Astrocyte of the spinal cord (primary cell): ENCODE results near the gene PAX8.

Source experiments
- DNase-seq: peaks from one replicate; pipeline ENCODE4 v3.0.0; 2011; ENCODE audit warnings: low read depth, low spot score
- H3K4me3 ChIP-seq: 2 replicates; pipeline ENCODE4 v1.5.1; 2011; ENCODE audit warnings: low read depth, mild to moderate bottlenecking, low read length, moderate library complexity
- in situ Hi-C: cut with HindIII; loops from 2 replicates; pipeline ENCODE4 v1.10.0; 2017; ENCODE audit warnings: low sequenced_read_pairs
- TF ChIP-seq, protein P1 (sequence below): IDR thresholded peaks from 2 replicates; pipeline ENCODE4 v1.5.1; 2012; ENCODE audit warnings: low read depth, mild to moderate bottlenecking, low read length, inconsistent platforms

The PAX8 gene

DNA sequence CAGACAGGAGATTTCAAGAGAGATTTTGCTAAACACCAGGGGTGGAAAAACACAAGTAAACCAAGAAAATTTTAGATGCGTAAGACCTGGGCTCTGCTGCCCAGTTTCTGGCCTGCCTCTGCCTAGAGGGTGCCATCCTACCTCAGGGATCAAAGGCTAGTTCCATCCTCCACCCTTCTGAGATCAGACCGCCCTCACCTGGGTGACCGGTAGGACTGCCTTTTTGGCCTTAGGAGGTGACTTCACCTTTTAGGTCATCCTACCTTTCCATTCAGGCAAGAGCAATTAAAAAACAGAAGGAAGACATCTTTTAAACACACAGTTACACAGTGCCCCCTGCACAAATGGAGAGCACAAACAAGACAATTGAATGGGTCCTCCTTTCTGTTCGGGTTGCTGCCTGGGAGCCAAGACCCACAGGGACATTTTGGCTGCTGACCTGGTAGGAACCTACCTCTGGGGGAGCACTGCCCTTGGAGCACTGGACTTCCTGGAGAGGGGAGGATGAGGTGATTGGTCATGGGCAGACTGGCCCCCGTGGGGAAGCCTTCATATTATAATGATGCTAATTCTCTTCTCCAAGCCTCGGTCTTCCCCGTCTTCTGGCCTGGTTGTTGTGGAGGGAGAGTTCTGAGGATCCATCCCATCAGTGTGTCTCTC, 101.9 kb downstream of the PAX8 start:
- TF ChIP-seq, protein P1, sequence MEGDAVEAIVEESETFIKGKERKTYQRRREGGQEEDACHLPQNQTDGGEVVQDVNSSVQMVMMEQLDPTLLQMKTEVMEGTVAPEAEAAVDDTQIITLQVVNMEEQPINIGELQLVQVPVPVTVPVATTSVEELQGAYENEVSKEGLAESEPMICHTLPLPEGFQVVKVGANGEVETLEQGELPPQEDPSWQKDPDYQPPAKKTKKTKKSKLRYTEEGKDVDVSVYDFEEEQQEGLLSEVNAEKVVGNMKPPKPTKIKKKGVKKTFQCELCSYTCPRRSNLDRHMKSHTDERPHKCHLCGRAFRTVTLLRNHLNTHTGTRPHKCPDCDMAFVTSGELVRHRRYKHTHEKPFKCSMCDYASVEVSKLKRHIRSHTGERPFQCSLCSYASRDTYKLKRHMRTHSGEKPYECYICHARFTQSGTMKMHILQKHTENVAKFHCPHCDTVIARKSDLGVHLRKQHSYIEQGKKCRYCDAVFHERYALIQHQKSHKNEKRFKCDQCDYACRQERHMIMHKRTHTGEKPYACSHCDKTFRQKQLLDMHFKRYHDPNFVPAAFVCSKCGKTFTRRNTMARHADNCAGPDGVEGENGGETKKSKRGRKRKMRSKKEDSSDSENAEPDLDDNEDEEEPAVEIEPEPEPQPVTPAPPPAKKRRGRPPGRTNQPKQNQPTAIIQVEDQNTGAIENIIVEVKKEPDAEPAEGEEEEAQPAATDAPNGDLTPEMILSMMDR, result no peak
- no peak for DNase-seq
- no peak overlapping the region for H3K4me3 ChIP-seq
- in situ Hi-C loops, result no loop called here

- no peak overlapping the region for H3K4me3 ChIP-seq
- in situ Hi-C loops, result no loop called here
- DNase-seq, result no peak
- TF ChIP-seq, protein P1, result no peak
Measured at GRCh38 chr2:113175736-113176695, 102.7 kb downstream of the PAX8 start.

DNA sequence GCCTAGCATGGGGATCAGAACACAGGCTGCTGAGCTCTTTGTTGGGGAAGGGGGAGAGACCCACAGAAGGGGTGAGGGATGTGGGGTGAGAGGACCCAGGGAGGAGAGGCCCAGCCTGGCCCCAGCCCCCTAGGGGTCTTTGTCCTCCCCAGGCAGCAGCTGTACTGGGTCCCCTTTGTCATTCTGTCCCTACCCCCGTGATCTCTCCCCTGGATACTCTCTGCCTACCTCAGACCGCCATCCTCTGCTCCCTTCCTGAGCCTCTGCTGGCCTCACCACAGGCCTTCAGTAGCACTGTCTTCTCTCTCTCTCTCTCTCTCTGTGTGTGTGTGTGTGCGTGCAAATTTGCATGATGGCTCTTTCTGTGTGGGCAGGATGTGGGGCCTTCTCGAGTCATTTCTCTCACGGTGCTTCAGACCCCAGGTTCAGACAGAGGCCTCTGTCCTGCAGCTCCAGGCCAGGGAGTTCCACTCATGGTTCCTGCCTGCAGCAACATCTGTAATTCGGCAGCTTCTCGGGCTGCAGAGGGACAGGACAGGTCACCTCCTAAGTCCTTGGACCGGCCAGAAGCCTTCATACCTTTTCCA, 103.6 kb downstream of the PAX8 start:
- DNase-seq, result no peak
- TF ChIP-seq, protein P1, result no peak
- in situ Hi-C loops, result no loop called here
- H3K4me3 ChIP-seq, result no peak overlapping the region

DNA sequence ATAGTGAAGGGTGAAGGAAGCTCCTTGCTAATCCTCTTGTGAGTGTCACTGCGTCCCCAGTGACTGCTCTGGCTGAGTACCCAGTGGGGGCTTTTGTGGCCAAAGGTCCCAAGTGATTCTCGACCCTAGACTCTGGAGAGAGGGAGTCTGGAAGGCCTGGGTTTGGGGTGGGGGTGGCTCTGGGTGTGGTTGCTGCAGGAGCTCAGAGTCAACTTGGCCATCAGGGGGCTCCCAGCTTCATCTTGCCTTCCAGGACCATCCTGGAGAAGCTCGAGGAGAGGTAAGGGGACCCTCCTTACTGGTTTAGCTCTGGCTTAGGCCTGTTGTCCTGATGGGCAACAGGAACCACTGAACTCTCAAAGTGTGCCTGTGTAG, 104.4 kb downstream of the PAX8 start:
- no peak overlapping the region for H3K4me3 ChIP-seq
- DNase-seq, result no peak
- in situ Hi-C loops, result no loop called here
- TF ChIP-seq, protein P1, result no peak

DNA sequence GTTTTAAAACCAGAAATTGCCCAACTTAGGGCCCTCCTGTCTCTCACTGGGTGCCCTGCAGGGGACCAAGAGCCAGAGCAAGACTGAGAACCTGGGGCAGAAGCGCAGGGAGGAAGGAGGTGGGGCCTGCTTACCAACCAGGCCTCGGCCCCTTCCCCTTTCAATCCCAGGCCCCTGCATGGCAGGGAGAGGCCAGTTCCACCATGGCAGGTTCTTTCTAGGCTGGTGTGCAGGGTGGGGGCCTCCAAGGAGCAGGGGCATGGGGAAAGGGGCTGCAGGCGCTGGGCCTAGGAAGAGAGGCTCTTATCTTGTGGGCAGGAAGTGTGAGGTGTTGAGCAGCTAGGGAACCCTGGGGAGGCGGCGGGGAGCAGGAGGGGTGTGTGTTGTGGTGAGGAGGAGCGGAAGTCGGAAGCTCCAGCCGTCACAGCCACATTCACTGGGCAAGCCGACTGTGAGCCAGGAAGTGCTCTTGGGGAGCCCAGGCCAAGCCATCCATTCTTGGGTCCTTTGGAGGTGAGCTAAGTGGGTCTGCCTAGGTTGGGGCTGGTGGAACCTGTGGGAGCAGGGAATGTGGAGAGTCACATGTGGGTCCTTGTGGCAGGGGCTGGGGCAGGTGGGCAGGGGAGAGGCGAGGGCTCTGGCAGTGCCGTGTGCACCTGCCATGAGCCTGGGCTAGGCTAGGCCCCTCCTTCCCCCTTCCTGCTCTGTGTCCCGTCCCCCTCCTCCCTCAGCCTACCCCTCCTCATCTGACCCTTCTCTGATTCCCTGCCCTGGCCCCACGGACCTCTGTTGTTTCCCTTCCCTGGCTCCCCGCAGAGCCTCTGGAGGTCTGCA, 105.0 kb downstream of the PAX8 start, which contains the start of gene PSD4:
Gene PSD4 (plus strand): TSS at position 430 of the 834 bp plus-strand sequence. CDS start 8,486 bp downstream, outside the sequence.
- in situ Hi-C loops, result no loop called here
- no peak for DNase-seq
- H3K4me3 ChIP-seq, result no peak within 1 kb of the TSS
- TF ChIP-seq, protein P1, result no peak
